NB4 (cell line): Measurements from ENCODE around the gene REPIN1.

ENCODE experiments used
- CTCF ChIP-seq: IDR thresholded peaks from one replicate; pipeline ENCODE4 v1.5.1; 2012; ENCODE audit warnings: low read depth, low read length
- MAX ChIP-seq: IDR thresholded peaks from 2 replicates; pipeline ENCODE4 v1.6.1; 2011; ENCODE audit warnings: low read depth, low read length
- POLR2A ChIP-seq: IDR thresholded peaks from 2 replicates; pipeline ENCODE4 v1.6.1; 2011; ENCODE audit warnings: mild to moderate bottlenecking; ENCODE audit not compliant: insufficient read length; ENCODE audit errors: extremely low read depth

GRCh38 chr7:150359622-150360362 is 8.8 kb upstream of the REPIN1 start:
- TF ChIP-seq POLR2A (no peak), CTCF (no peak), MAX (no peak)
